Prostate gland (tissue), 2 donors: ENCODE data around the gene MPHOSPH9.

ENCODE experiments used
- POLR2A ChIP-seq: fragments of 450-650 bp; IDR thresholded peaks from one replicate; pipeline ENCODE4 v1.6.1; 2016; ENCODE audit warnings: antibody characterized with exemption, mild to moderate bottlenecking
- TF ChIP-seq, protein P1 (sequence below), 4 experiments: fragments of 200-600 bp in 2 of 4; fragments of 450-650 bp in 2 of 4; sonication (generic) in 2 of 4; IDR thresholded peaks; 1 replicate in 3 of 4; 2 replicates in 1 of 4; pipeline ENCODE4 v1.5.1; 2016 to 2019; ENCODE audit warnings: antibody characterized with exemption in 4 of 4, mild to moderate bottlenecking in 2 of 4, moderate library complexity in 2 of 4

DNA sequence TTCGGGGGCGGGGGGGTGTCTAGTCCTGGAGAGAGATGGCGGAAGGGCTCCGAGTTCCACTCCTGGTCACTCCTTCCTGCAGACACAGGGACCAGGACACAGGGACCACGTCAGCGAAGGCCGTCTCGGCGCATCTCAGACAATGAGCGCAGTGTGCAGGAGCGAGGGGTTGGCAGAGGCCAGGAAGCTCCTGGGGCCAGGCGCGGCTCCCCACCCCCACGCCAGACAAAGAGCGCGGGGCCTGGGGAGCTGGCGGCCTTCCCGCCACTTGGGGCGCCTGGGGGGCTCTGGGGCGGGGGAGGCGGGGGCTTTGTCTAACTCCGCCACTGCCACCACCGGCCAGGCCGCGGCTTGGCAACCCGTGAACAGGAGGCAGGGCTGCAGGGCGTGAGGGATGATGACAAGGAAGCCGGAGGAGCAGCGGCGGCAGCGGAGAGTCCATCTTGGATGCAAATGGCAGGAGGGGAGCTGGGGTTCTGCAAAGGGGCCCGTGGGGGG lies 36.5 kb upstream of the MPHOSPH9 start:
- TF ChIP-seq, protein P1, sequence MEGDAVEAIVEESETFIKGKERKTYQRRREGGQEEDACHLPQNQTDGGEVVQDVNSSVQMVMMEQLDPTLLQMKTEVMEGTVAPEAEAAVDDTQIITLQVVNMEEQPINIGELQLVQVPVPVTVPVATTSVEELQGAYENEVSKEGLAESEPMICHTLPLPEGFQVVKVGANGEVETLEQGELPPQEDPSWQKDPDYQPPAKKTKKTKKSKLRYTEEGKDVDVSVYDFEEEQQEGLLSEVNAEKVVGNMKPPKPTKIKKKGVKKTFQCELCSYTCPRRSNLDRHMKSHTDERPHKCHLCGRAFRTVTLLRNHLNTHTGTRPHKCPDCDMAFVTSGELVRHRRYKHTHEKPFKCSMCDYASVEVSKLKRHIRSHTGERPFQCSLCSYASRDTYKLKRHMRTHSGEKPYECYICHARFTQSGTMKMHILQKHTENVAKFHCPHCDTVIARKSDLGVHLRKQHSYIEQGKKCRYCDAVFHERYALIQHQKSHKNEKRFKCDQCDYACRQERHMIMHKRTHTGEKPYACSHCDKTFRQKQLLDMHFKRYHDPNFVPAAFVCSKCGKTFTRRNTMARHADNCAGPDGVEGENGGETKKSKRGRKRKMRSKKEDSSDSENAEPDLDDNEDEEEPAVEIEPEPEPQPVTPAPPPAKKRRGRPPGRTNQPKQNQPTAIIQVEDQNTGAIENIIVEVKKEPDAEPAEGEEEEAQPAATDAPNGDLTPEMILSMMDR (IDR thresholded peaks at IDR 0.05): no peak
- no peak for TF ChIP-seq POLR2A
